HG02938 (cell line): Measurements from ENCODE around the gene CCT5.

Experiments
- ATAC-seq: cut with Tn5 transposase; IDR thresholded peaks from one replicate; pipeline ENCODE4 v1.9.1; 2021; ENCODE audit warnings: mild to moderate bottlenecking, moderate library complexity; ENCODE audit not compliant: unreplicated experiment

CCT5 gene

GRCh38 chr5:10297646-10298204 lies 47.6 kb downstream of the CCT5 start:
- ATAC-seq, result no peak

GRCh38 chr5:10300246-10300645 lies 50.2 kb downstream of the CCT5 start:
- ATAC-seq, result no peak

- no peak for ATAC-seq
Observed at GRCh38 chr5:10301266-10301665, 51.2 kb downstream of the CCT5 start.

GRCh38 chr5:10301842-10302610 lies 51.9 kb downstream of the CCT5 start:
- no peak for ATAC-seq

- no peak for ATAC-seq
Observed at GRCh38 chr5:10303201-10303600, 53.1 kb downstream of the CCT5 start.

GRCh38 chr5:10303699-10304170 lies 53.7 kb downstream of the CCT5 start:
- no peak for ATAC-seq

GRCh38 chr5:10304932-10305331 lies 54.9 kb downstream of the CCT5 start:
- no peak for ATAC-seq

- ATAC-seq, result no peak
Observed at GRCh38 chr5:10306114-10306513, 56.0 kb downstream of the CCT5 start.

GRCh38 chr5:10306806-10307205 lies 56.7 kb downstream of the CCT5 start:
- ATAC-seq, result no peak

GRCh38 chr5:10307206-10308148 lies 57.4 kb downstream of the CCT5 start, which contains the start of gene CMBL:
CMBL (minus strand) TSS chr5:10307902; CDS start chr5:10290762, 17,140 bp downstream.
- ATAC-seq, result peak; percentile 67

- no peak for ATAC-seq
Observed at GRCh38 chr5:10308844-10309243, 58.8 kb downstream of the CCT5 start.

GRCh38 chr5:10310066-10310779 lies 60.1 kb downstream of the CCT5 start:
- ATAC-seq, result no peak

- ATAC-seq, result peak; percentile 59
Observed at GRCh38 chr5:10310835-10311570, 60.9 kb downstream of the CCT5 start.

GRCh38 chr5:10311595-10312425 lies 61.7 kb downstream of the CCT5 start:
- no peak for ATAC-seq

- no peak for ATAC-seq
Observed at GRCh38 chr5:10315201-10315600, 65.1 kb downstream of the CCT5 start.
